K562 (cell line): ENCODE data around the gene HSPB6. TPM values are rescaled to one million over a fixed set of nuclear protein-coding genes. Genes with fewer than 3 reads are reported as not detected.
A peak's percentile ranks its signal among the peaks of the same experiment; 100 is the strongest.

Source experiments
- CBFA2T2 ChIP-seq: fragments of 450-650 bp; conservative IDR thresholded peaks from 2 replicates; pipeline ENCODE4 v1.6.1; 2017; ENCODE audit warnings: mild to moderate bottlenecking
- CCAR2 ChIP-seq: fragments of 200-400 bp; formaldehyde crosslinking; IDR thresholded peaks from 2 replicates; pipeline ENCODE4 v1.6.1; 2017; ENCODE audit warnings: mild to moderate bottlenecking, low read depth, low read length
- ILK ChIP-seq: fragments of 450-650 bp; IDR thresholded peaks from 2 replicates; pipeline ENCODE4 v1.6.1; 2016; ENCODE audit warnings: missing genetic modification characterization, low read depth, mild to moderate bottlenecking, missing compliant biosample characterization, moderate library complexity, borderline replicate concordance
- NEUROD1 ChIP-seq: fragments of 150-350 bp; IDR thresholded peaks from 2 replicates; pipeline ENCODE4 v1.6.1; 2014; ENCODE audit warnings: borderline replicate concordance, low read length, low read depth; ENCODE audit not compliant: partially characterized antibody
- NFYB ChIP-seq: IDR thresholded peaks from 2 replicates; pipeline ENCODE4 v1.6.1; 2011; ENCODE audit warnings: mild to moderate bottlenecking, moderate library complexity; ENCODE audit not compliant: insufficient read length; ENCODE audit errors: extremely low read depth
- NR2C2 ChIP-seq, 2 experiments: fragments of 200-800 bp in 1 of 2; sonication (Bioruptor generic) in 1 of 2; sonication (generic) in 1 of 2; formaldehyde crosslinking in 1 of 2; IDR thresholded peaks; 2 replicates each; pipeline versions ENCODE4 v1.6.1 to v1.8.0; 2016 to 2022; ENCODE audit warnings: mild to moderate bottlenecking in 1 of 2, missing compliant biosample characterization in 1 of 2, missing genetic modification characterization in 1 of 2, missing genetic modification reagents in 1 of 2
- PCBP2 ChIP-seq: fragments of 200-400 bp; formaldehyde crosslinking; IDR thresholded peaks from 2 replicates; pipeline ENCODE4 v1.6.1; 2018; ENCODE audit warnings: low read length, low read depth, mild to moderate bottlenecking, moderate library complexity; ENCODE audit not compliant: poor library complexity, severe bottlenecking
- POLR2AphosphoS5 ChIP-seq: IDR thresholded peaks from 2 replicates; pipeline ENCODE4 v1.6.1; 2011; ENCODE audit warnings: mild to moderate bottlenecking, low read depth, low read length, moderate library complexity; ENCODE audit not compliant: control insufficient read depth, insufficient read depth
- RFX7 ChIP-seq: fragments of 250-450 bp; sonication (Bioruptor Pico); IDR thresholded peaks from 2 replicates; pipeline ENCODE4 v1.5.1; 2021; ENCODE audit warnings: mild to moderate bottlenecking
- SMARCC2 ChIP-seq: fragments of 450-650 bp; IDR thresholded peaks from 2 replicates; pipeline ENCODE4 v1.6.1; 2017; ENCODE audit warnings: antibody characterized with exemption, moderate library complexity, mild to moderate bottlenecking, low read depth
- SMARCE1 ChIP-seq: fragments of 450-650 bp; IDR thresholded peaks from 2 replicates; pipeline ENCODE4 v1.7.1; 2016; ENCODE audit warnings: mild to moderate bottlenecking
- SOX6 ChIP-seq: fragments of 450-650 bp; IDR thresholded peaks from 2 replicates; pipeline ENCODE4 v1.6.1; 2014; ENCODE audit warnings: mild to moderate bottlenecking
- STAG1 ChIP-seq: sonication (generic); formaldehyde crosslinking; IDR thresholded peaks from 2 replicates; pipeline ENCODE4 v1.5.0; 2020; ENCODE audit warnings: missing genetic modification reagents, borderline replicate concordance
- ZNF592 ChIP-seq: fragments of 450-650 bp; IDR thresholded peaks from 2 replicates; pipeline ENCODE4 v1.6.1; 2017; ENCODE audit warnings: antibody characterized with exemption, mild to moderate bottlenecking
- ZNF79 ChIP-seq: fragments of 250-450 bp; sonication (Bioruptor Pico); IDR thresholded peaks from 2 replicates; pipeline ENCODE4 v1.4.0; 2020; ENCODE audit warnings: low read depth, mild to moderate bottlenecking, moderate library complexity
- polyA plus RNA-seq, 8 experiments: library from polyadenylated mRNA; depleted of rRNA in 4 of 8; stranded (reverse) in 5 of 8; unstranded in 3 of 8; fragments of >200 nt; fragmentation: Nextera tagmentation in 2 of 8; fragmentation: Illumina TruSeq in 1 of 8; extraction: Ambion mirVana in 2 of 8; extraction: Trizol in 1 of 8; gene quantifications; 2 replicates each; pipeline versions ENCODE4 v1.2.1 to v1.2.3, GENCODE V29; 2011 to 2014; ENCODE audit warnings: inconsistent platforms in 1 of 8, missing spikeins in 1 of 8
- total RNA-seq, 7 experiments: library from RNA; depleted of rRNA in 6 of 7; stranded (reverse); fragments of >200 nt in 6 of 7; fragmentation: Illumina TruSeq in 2 of 7; extraction: Trizol in 2 of 7; gene quantifications; 2 replicates each; pipeline versions ENCODE4 v1.2.1 to v1.2.3, GENCODE V29; 2011 to 2021; ENCODE audit warnings: low replicate concordance in 1 of 7
- TF ChIP-seq, protein P1 (sequence below): fragments of 450-650 bp; IDR thresholded peaks from 2 replicates; pipeline ENCODE4 v1.6.1; 2016
- TF ChIP-seq, protein P2 (sequence below), 2 experiments: IDR thresholded peaks; 2 replicates each; pipeline ENCODE4 v1.6.1; 2011; ENCODE audit warnings: borderline replicate concordance in 1 of 2, control low read depth in 1 of 2, low read depth in 1 of 2, low read length in 1 of 2, mild to moderate bottlenecking in 1 of 2, mixed read lengths in 1 of 2, moderate library complexity in 1 of 2; ENCODE audit not compliant: insufficient read depth in 1 of 2, insufficient read length in 1 of 2, poor library complexity in 1 of 2, severe bottlenecking in 1 of 2; ENCODE audit errors: extremely low read depth in 1 of 2

HSPB6 gene
- total and polyA plus RNA-seq, 9 of the 15 experiments (the other 6 are each of a cell fraction or from before 2014, with no cell fraction given), result 0.55 TPM; not detected in 8

DNA sequence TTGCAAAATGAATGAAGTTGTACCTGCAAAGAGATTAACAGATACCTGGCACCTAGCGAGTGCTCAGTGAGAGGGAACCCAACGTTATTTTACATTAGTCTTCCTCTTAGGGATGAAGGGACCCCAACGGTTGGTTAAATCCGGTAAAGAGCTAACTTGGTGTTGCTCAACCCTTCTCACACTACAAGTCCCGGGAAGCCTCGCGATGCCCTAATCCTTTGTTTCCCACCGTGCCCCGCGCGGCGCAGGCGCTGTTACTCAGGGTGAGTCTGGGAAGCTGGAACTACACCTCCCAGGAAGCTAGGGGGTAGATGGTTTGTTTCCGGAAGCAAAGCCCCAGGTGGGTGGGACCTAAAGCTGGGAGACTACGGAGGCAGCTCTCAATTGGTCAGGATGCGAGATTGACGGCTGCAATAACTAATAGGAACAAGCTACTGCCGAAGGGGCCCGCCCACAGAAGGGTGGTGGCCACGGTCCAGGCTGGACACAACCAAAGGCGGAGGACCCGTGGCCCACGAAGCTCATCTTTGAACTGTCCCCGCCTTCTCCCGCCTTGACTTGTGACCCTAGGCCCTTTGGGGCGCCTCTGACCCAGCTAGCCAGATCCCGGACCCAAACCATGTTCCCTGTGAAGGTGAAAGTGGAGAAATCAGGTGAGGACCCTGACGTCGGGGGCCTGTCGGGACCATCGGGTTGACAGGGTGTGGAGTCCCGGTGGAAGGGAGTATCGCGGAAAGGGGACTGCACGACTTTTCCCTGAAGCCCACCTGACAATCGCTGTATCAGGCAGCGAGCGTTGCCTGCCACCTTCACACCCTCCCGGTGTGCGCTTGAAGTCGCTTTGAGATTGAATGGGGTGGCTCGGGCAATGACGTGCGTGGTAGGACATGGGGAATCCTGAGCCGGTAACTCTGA lies 8.5 kb downstream of the HSPB6 start, which contains the start of gene LIN37 (continued):
- TF ChIP-seq NR2C2 (CRISPR knock-in tag; IDR thresholded peaks at IDR 0.05) (peak; percentile 92), NR2C2 (tag; IDR thresholded peaks at IDR 0.05) (peak; percentile 99), SMARCC2 (no peak), PCBP2 (no peak), NEUROD1 (peak; percentile 80), ILK (tag) (no peak), ZNF592 (peak; percentile 52; the same call in 1 of the 2 replicates), RFX7 (CRISPR knock-in tag) (no peak), ZNF79 (no peak), POLR2AphosphoS5 (no peak), SMARCE1 (no peak), CCAR2 (no peak), CBFA2T2 (no peak), SOX6 (no peak), NFYB (peak; percentile 77), STAG1 (CRISPR knock-in tag) (no peak)
- TF ChIP-seq, protein P1, sequence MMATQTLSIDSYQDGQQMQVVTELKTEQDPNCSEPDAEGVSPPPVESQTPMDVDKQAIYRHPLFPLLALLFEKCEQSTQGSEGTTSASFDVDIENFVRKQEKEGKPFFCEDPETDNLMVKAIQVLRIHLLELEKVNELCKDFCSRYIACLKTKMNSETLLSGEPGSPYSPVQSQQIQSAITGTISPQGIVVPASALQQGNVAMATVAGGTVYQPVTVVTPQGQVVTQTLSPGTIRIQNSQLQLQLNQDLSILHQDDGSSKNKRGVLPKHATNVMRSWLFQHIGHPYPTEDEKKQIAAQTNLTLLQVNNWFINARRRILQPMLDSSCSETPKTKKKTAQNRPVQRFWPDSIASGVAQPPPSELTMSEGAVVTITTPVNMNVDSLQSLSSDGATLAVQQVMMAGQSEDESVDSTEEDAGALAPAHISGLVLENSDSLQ, result peak; percentile 100
- TF ChIP-seq, protein P2, sequence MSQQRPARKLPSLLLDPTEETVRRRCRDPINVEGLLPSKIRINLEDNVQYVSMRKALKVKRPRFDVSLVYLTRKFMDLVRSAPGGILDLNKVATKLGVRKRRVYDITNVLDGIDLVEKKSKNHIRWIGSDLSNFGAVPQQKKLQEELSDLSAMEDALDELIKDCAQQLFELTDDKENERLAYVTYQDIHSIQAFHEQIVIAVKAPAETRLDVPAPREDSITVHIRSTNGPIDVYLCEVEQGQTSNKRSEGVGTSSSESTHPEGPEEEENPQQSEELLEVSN (IDR thresholded peaks at IDR 0.05; ENCODE audit: borderline replicate concordance in 1 of 2, extremely low read depth in 1 of 2, insufficient read depth in 1 of 2, insufficient read length in 1 of 2, low read depth in 1 of 2, low read length in 1 of 2, poor library complexity in 1 of 2, severe bottlenecking in 1 of 2), result peak; percentile 21 to 36
